Endothelial cell of hepatic sinusoid (primary cell): ENCODE results near the gene ZFHX3.

ENCODE experiments used
- in situ Hi-C: cut with HindIII; loops from 2 replicates; pipeline ENCODE4 v1.10.0; 2017; ENCODE audit warnings: low sequenced_read_pairs

The ZFHX3 gene

GRCh38 chr16:72838951-72839350, 209.0 kb downstream of the ZFHX3 start:
- in situ Hi-C loops, result no loop called here

DNA sequence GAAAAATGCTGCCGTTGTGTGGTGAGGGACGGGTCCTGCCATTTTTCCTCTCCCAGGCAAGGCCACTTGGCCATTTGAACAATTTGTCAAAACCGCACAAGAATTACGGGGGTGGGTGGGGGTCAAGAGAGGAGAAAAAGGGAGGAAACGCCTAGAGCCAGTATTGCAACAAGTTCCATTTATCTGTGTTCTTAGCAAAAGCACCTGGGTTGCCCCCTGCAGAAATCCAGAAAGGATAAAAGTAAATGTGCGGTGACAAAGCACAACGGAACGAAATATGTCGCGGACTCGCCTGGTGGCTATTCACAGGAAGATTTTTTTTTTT, 209.4 kb downstream of the ZFHX3 start:
- in situ Hi-C loops, result no loop called here

DNA sequence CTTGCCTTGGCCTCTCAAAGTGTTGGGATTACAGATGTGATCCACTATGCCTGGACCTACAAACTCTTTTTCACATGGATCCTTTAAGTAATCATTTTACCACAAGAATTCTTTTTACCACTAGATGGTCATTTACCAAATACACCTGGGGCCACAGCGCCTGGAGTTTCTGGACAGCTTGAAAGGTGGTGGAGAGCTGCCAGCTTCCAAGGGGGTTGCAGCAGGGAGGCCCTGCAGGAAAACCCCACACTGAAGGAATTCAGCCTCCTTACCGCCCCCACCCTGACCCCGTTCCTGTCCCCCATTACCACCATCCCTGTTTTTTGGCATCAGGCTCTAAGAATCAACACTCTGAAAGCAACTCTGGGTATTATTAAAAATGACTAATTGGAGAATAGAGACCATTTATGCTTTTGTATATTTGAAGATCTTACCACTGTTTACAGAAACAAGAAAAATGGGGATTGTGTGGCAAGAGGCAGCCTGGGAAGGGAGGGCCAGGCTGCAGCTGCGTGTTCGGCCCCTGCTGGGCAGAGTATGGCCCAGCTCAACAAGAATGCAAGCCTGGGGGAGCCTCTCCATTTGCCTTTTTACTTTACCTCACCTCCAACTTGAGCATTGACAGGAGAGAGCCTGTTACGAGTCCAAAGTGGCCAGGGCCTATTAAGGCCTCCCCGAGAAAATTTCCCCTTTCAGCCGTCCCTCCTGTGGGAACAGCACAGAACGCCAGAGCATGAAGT, 209.9 kb downstream of the ZFHX3 start:
- in situ Hi-C loops, result no loop called here

- in situ Hi-C loops, result no loop called here
These were observed 210.9 kb downstream of the ZFHX3 start for GRCh38 chr16:72836985-72837384.

DNA sequence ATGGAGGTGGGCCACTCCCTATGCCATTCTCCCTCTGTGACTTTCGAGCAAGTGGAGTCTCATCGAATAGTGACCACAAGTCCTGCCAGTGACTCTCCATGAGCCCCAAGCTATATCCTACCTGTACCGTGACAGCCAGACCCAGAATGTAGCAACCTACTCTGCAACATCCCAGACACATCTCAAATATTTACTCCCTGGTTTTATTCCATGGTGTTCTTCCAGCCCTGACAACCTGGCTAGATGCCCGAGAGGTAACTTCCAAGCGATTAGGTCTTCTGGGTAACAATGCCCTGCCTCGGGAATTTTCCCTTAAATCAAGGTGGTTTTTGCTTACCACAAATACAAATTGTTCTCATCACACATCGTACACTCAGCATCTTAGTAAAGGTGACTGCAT, 211.7 kb downstream of the ZFHX3 start:
- in situ Hi-C loops, result no loop called here

- in situ Hi-C loops, result no loop called here
These were observed 212.8 kb downstream of the ZFHX3 start for GRCh38 chr16:72835086-72835485.

DNA sequence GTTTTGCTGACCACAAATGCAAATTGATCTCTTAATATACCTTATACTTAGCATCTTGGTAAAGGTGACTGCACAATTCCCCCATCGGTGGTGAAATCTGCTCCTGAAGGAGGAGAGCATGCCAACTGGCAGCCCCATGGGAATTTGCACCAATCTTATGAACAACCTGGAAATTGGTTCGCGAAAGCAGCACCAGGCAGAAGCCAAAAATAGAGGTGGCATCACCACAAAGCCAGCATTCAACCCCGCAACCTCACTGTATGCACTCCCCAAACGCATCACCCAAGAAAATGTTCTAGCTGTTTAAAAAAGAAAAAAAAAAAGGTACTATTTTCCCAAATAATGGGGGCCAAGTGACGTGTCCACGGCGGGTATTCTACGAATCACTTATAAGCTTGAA, 213.4 kb downstream of the ZFHX3 start:
- in situ Hi-C loops, result no loop called here

DNA sequence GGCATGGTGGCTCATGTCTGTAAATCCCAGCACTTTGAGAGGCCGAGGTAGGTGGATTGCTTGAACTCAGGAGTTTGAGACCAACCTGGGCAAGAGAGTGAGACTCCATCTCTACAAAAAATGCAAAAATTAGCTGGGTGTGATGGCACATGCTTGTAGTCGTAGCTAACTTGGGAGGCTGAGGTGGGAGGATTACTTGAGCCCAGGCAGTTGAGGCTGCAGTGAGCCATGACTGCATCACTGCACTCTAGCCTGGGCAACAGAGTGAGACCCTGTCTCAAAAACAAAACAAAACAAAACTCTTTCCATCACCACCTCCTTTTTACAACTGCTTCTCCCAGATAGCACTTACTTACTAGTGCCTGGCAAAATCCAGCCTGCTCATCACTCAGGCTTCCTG, 214.0 kb downstream of the ZFHX3 start:
- in situ Hi-C loops, result no loop called here

GRCh38 chr16:72833482-72833881, 214.4 kb downstream of the ZFHX3 start:
- in situ Hi-C loops, result no loop called here

DNA sequence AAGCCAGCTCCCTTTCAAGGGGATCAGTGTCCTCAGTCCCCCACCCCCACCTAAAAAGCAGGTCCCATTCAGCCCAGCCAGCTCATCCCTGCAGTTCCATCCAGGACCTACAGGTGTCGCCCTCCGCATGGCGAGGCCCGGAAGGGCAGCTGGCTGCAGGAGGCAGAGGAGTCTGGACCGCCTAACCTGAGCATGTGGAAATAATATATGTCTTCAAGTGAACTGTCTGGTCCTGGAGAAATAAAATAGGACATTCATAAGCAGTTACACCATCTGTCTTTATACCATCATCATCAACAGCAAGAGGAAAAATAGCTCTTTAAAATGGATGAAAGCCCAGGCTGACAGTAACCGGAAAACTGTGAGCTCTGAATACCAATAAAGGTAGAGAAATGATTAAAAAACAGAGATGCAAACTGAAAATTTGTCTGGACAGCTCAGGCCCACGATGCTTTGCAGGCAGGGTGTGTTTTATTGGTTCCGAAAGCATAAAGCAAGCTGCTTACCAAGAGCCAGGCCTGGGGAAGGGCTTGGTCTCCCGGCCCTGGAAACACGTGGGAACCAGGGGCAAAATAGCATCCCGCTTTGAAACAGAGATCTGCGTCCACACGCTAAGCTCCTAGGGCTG, 215.2 kb downstream of the ZFHX3 start:
- in situ Hi-C loops, result no loop called here

- in situ Hi-C loops, result no loop called here
These were observed 217.8 kb downstream of the ZFHX3 start for GRCh38 chr16:72829846-72830775.

GRCh38 chr16:72827866-72828265, 220.1 kb downstream of the ZFHX3 start:
- in situ Hi-C loops, result no loop called here

DNA sequence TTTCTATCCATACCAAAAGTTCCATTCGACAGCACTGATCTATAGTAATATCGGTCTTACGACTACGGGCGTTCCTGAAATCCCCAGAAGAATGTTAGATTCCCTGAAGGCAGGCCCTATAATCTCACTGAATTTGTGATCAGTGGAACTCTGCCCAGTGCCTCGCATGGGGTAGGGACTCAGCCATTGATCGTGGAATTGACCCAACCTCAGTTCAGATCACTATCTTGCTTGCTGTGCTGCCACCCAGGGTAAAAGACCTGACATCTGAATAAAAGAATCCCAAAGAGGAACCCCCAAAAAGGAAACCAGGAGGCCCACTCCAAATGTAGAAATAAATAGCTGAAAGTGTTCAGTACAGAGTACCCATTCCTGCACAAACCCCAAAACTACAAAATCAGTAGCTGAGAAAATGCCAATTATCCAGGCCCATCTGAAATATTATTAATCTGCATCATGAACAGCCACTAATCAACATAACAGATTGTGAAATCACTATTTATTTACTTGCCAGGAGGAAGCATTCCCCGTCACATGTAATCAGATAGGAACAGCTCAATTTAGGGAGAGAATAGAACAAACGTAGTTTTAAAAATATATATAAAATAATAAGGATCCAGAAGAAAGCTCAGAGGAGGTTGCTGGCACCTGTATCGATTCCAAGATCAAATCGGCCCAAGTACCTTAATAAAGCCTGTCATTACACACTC, 221.9 kb downstream of the ZFHX3 start:
- in situ Hi-C loops, result no loop called here

DNA sequence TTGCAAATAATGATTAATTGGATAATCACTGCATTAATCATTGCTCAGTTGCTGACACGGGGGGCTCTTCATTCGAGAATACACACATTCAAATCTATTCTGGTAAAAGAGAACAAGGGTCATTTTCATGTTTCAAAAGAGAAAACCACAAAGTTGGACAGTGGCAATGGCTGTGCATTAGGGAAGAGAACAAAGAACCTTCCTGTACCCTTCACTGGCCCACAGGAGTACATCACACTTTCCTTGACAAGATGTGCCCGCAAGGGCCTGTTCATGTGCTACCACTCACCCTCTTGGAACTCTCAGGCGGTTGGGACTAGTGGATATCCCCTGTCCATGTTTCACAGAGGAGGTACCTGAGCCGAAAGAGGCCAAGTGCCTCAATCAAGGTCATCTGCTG, 223.2 kb downstream of the ZFHX3 start:
- in situ Hi-C loops, result no loop called here

DNA sequence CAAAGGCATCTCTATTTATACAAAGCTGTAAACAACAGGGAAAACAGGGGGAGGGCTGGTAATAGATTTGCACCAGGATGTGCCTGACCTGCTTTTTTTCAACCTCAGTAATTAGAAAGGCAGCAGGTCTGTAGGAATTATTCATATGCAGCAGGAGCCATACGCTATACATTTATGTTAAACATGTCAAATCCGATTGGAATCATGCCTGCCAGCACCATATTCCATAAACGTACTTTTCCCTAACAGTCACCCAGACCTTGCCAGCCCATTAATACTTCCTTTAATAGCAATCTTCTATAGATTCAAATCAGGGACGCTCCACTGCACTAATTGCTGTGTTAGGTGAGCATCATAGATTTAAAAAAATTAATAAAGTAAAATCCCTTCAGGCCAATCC, 223.9 kb downstream of the ZFHX3 start:
- in situ Hi-C loops, result no loop called here

GRCh38 chr16:72821185-72821950, 226.6 kb downstream of the ZFHX3 start:
- in situ Hi-C loops, result no loop called here

GRCh38 chr16:72819345-72819744, 228.6 kb downstream of the ZFHX3 start:
- in situ Hi-C loops, result no loop called here

DNA sequence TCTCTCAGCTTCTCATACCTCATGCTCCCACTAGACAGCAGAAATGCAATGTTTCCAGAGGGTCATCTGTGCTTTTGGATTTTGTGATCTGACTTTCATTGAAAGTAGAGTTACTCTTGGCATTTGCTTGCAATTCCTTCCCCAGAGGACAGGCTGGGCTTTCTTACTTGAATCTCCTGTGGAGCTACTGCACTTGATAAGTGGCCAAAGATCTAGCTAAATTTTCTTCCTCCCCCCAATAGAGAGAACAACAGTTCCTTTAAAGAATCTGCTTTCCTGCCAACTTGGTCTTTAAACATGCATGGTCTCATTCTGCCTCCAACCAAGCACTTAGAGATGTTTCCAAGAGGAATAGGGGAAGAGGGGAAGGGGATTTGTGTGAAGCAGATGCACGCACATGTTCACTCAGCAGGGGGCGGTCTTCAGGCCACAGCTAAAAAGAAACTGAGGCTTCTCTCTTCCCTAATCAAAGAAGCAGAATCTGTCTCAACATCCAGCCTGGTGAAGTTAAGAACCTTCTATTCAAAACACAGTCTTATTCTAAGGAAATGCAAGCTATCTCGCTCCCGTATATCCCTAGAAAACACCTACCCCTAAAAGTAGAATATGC, 229.6 kb downstream of the ZFHX3 start:
- in situ Hi-C loops, result no loop called here

DNA sequence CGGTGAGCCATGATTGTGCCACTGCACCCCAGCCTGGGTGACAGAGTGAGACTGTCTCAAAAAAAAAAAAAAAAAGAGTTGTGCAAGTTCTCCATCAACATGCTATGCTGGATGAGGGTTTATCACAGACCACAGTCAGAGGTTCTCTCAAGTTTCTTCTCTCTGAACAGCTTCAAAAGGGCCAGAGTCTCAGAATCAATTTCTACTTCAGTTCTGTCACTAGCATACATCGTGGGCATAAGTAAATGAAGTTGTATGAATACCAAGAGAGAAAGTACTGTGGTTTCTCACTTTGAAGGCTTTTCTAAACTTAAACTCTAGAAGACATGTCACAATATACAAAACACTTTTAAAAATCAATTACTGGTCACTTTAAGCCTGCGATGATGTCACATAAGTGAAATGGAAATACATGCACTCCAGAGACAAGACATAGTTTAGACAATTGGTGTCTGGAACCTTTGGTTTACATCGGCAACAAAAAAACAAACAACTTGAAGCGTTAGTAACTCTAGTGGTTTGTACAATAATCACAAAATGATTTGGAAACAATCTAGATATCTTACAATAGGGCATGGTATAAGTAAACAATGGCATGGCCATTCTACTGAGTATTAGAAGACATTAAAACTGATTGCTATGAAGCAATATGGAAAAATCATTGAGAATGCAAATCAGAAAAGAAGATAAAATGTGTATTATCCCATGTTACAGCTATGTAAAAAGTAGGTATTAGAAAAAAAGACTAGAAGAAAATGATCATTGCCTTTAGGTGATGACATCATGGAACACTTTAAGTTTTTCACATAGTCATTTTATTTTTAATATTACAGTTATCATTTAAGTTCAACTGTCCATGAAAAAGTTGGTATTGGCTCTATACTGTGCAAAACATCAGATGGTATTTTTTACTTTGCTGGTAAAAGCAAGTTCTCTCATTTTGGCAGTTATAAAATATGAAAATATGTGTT, 232.3 kb downstream of the ZFHX3 start:
- in situ Hi-C loops, result no loop called here
